Fibroblast of pulmonary artery (primary cell): ENCODE results near the gene AHDC1.

Experiments
- DNase-seq: peaks from one replicate; pipeline ENCODE4 v3.0.0-alpha.2; 2010; ENCODE audit warnings: low read depth
- H3K4me3 ChIP-seq: replicated peaks from 2 replicates; pipeline ENCODE4 v1.5.1; 2011; ENCODE audit warnings: low read depth, mild to moderate bottlenecking, control low read depth, low read length, moderate library complexity
- TF ChIP-seq, protein P1 (sequence below): IDR thresholded peaks from 2 replicates; pipeline ENCODE4 v1.5.1; 2011; ENCODE audit warnings: mild to moderate bottlenecking, control low read depth, low read length, inconsistent platforms; ENCODE audit errors: missing control alignments

Gene AHDC1

DNA sequence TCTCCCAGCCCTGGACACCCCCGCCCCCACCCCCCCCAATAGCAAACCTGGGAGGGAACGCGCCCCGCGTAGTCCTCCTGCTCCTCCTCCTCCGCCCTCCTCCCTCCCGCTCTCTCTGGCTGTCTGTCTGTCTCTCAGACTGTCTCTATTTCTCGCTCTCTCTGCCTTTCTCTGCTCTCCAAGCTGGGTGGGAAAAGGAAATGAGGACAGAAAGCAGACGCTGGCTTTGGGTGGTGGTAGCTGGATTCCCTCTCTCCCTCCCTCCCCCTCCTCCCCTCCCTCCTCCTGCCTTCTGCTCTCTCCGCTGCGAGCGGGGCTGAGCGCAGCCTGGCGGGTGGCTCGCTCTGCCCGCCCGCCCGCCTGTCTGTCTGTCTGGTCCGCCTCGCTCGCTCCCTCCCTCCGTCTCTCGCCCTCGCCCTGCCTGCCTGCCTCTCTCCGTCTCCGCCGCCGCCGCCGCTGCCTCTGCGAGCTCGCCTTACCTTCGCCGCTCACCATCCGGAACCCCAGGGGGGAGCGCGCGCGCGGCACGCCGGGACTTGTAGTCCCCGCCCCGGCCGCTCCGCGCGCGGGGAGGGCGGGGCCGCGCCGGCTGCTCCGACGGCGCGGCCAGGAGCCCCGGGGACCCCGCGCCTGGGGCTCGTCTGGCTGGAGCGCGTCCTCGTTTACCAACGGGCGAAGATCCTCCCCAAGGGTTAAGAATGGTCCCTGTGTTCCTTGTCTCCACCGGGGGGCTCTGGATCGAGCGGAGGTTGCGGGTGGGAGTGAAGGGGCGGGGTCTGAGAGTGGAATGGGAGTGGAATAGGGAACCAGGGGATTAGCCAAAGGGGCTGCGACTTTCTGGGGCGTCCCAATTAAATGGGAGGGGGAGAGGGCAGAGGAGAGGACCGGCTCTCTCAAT lies at the start of gene AHDC1:
AHDC1 (minus strand) TSS at position 464 of the 898 bp plus-strand sequence. CDS start 52,029 bp downstream, outside the sequence.
- TF ChIP-seq, protein P1, sequence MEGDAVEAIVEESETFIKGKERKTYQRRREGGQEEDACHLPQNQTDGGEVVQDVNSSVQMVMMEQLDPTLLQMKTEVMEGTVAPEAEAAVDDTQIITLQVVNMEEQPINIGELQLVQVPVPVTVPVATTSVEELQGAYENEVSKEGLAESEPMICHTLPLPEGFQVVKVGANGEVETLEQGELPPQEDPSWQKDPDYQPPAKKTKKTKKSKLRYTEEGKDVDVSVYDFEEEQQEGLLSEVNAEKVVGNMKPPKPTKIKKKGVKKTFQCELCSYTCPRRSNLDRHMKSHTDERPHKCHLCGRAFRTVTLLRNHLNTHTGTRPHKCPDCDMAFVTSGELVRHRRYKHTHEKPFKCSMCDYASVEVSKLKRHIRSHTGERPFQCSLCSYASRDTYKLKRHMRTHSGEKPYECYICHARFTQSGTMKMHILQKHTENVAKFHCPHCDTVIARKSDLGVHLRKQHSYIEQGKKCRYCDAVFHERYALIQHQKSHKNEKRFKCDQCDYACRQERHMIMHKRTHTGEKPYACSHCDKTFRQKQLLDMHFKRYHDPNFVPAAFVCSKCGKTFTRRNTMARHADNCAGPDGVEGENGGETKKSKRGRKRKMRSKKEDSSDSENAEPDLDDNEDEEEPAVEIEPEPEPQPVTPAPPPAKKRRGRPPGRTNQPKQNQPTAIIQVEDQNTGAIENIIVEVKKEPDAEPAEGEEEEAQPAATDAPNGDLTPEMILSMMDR, result no peak
- peak; percentile 90 for DNase-seq
- peak within 1 kb of the TSS; percentile 92 for H3K4me3 ChIP-seq

- TF ChIP-seq, protein P1, result no peak
- H3K4me3 ChIP-seq, result no peak overlapping the region
- DNase-seq, result no peak
Observed at GRCh38 chr1:27652111-27652864, 48.3 kb upstream of the AHDC1 start.

- peak; percentile 83 for DNase-seq
- H3K4me3 ChIP-seq, result no peak overlapping the region
- TF ChIP-seq, protein P1, result no peak
Observed at GRCh38 chr1:27650539-27651175, 46.7 kb upstream of the AHDC1 start.

GRCh38 chr1:27650171-27650538 lies 46.2 kb upstream of the AHDC1 start:
- no peak for DNase-seq
- TF ChIP-seq, protein P1, result no peak
- H3K4me3 ChIP-seq, result no peak overlapping the region

DNA sequence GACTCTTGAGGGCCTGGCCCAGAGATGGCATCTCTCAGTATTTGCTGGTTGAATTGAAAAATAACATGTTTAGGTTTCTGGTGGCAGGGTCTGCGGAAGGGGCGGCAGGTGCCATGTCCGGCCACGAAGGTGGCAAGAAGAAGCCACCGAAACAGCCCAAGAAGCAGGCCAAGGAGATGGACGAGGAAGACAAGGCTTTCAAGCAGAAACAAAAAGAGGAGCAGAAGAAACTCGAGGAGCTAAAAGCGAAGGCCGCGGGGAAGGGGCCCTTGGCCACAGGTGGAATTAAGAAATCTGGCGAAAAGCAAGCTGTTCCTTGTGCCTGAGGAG lies 45.3 kb upstream of the AHDC1 start:
- TF ChIP-seq, protein P1, result no peak
- no peak overlapping the region for H3K4me3 ChIP-seq
- DNase-seq, result no peak

DNA sequence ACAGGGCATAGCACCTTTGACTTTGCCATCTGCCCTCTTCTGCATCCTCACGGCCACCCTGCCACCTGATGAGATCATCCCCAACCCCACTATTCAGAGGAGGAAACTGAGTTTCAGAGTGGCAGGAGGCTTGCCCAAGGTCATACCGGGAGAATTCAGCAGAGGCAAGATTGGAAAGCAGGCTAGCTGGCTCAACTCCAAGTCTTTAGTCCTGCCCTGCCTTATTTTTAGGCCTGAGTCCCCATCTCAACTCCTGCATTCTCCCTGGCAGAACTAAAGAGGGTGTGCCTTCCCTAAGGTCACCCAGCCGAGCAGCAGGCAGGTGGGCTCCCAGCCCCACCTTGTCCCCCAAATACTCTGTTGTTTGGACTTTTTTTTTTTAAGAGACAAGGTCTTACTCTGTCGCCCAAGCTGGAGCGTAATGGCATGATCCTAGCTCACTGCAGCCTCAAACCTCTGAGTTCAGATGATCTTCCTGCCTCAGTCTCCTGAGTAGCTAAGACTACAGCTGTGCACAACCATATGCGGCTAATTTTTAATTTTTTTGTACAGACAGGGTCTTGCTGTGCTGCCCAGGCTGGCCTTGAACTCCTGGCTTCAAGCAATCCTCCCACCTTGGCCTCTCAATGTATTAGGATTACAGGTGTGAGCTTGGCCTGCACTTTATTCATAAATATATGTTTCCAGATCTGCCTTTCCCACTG lies 44.8 kb upstream of the AHDC1 start:
- DNase-seq, result peak; percentile 50
- no peak overlapping the region for H3K4me3 ChIP-seq
- TF ChIP-seq, protein P1, result no peak
